Tibial artery (tissue), 4 donors: ENCODE data around the gene CASKIN2.
A peak's percentile ranks its signal among the peaks of the same experiment; 100 is the strongest.
"Not testable (repeated sequence)": the region's sequence is repeated elsewhere in the genome, so short reads cannot be mapped to it uniquely, and the experiment has no call there.

ENCODE experiments used
- DNase-seq, 2 donors: peaks; one replicate each; pipeline ENCODE4 v3.0.0-alpha.2; 2019
- H3K27ac ChIP-seq, 2 donors: fragments of 200-600 bp; sonication (generic) in 1 of 2; 1 replicate in 1 of 2; 2 replicates in 1 of 2; pipeline ENCODE4 v1.5.1; 2018 to 2019; ENCODE audit warnings: mild to moderate bottlenecking in 1 of 2
- H3K27me3 ChIP-seq, 2 donors: fragments of 200-600 bp; sonication (generic) in 1 of 2; one replicate each; pipeline versions ENCODE4 v1.5.1 to v1.6.0; 2016 to 2019
- H3K36me3 ChIP-seq, 3 donors: fragments of 200-600 bp; sonication (generic) in 2 of 3; one replicate each; pipeline ENCODE4 v1.5.1; 2016 to 2019; ENCODE audit warnings: mild to moderate bottlenecking in 2 of 3
- H3K4me1 ChIP-seq, 4 donors: fragments of 200-600 bp; sonication (generic) in 2 of 4; 1 replicate in 3 of 4; 2 replicates in 1 of 4; pipeline ENCODE4 v1.5.1; 2016 to 2019
- H3K4me3 ChIP-seq, 2 donors: fragments of 200-600 bp; sonication (generic) in 1 of 2; 1 replicate in 1 of 2; 2 replicates in 1 of 2; pipeline ENCODE4 v1.5.1; 2018 to 2019; ENCODE audit warnings: mild to moderate bottlenecking in 2 of 2
- H3K9me3 ChIP-seq, 3 donors: fragments of 200-600 bp; sonication (generic) in 1 of 3; one replicate each; pipeline ENCODE4 v1.5.1; 2016 to 2019
- CTCF ChIP-seq, 2 experiments: fragments of 200-600 bp in 1 of 2; fragments of 450-650 bp in 1 of 2; IDR thresholded peaks; one replicate each; pipeline ENCODE4 v1.5.1; 2017 to 2019; ENCODE audit warnings: antibody characterized with exemption in 2 of 2, mild to moderate bottlenecking in 1 of 2, moderate library complexity in 1 of 2
- intact Hi-C: fragments of 100-400 bp; cut with DNase I; formaldehyde crosslinking; loops from one replicate; pipeline ENCODE4 v1.15.0; 2023; ENCODE audit warnings: low total_unique reads

The CASKIN2 gene

GRCh38 chr17:75482098-75482942 is 33.0 kb downstream of the CASKIN2 start:
- no peak overlapping the region for H3K4me3 ChIP-seq
- H3K9me3 ChIP-seq: no peaks in the 10 kb centered on the region
- no peak for TF ChIP-seq CTCF (IDR thresholded peaks at IDR 0.05)
- H3K27ac ChIP-seq: no peak overlapping the region
- no peaks in the 10 kb centered on the region for H3K27me3 ChIP-seq
- H3K36me3 ChIP-seq: peaks cover 0 to 19% (median 0%) of the 10 kb centered on the region in 3 donors
- intact Hi-C loops: no loop called here
- no peak for DNase-seq
- peaks cover 0 to 14% (median 2%) of the 10 kb centered on the region in 4 donors for H3K4me1 ChIP-seq

GRCh38 chr17:75481194-75482068 is 33.9 kb downstream of the CASKIN2 start:
- no peak for TF ChIP-seq CTCF (IDR thresholded peaks at IDR 0.05)
- no peaks in the 10 kb centered on the region for H3K9me3 ChIP-seq
- intact Hi-C loops: no loop called here
- H3K27me3 ChIP-seq: no peaks in the 10 kb centered on the region
- no peak for DNase-seq
- H3K4me1 ChIP-seq: peaks cover 0 to 23% (median 10%) of the 10 kb centered on the region in 4 donors
- H3K27ac ChIP-seq: no peak overlapping the region
- peaks cover 0 to 13% (median 0%) of the 10 kb centered on the region in 3 donors for H3K36me3 ChIP-seq
- H3K4me3 ChIP-seq: no peak overlapping the region

GRCh38 chr17:75480281-75480680 is 35.1 kb downstream of the CASKIN2 start:
- Histone ChIP-seq H3K36me3 (peaks cover 0 to 2% (median 0%) of the 10 kb centered on the region in 3 donors), H3K27me3 (no peaks in the 10 kb centered on the region), H3K4me3 (no peak overlapping the region), H3K4me1 (peaks cover 0 to 35% (median 21%) of the 10 kb centered on the region in 4 donors), H3K9me3 (no peaks in the 10 kb centered on the region), H3K27ac (no peak overlapping the region)
- intact Hi-C loops: no loop called here
- DNase-seq: no peak
- no peak for TF ChIP-seq CTCF (IDR thresholded peaks at IDR 0.05)

GRCh38 chr17:75478508-75478907 is 36.8 kb downstream of the CASKIN2 start:
- intact Hi-C loops: no loop called here
- Histone ChIP-seq H3K36me3 (peaks cover 0 to 10% (median 2%) of the 10 kb centered on the region in 3 donors), H3K27me3 (no peaks in the 10 kb centered on the region), H3K4me3 (no peak overlapping the region), H3K4me1 (peaks cover 0 to 40% (median 25%) of the 10 kb centered on the region in 4 donors), H3K27ac (peak overlapping the region in 1 of 2 donors; percentile 10), H3K9me3 (no peaks in the 10 kb centered on the region)
- TF ChIP-seq CTCF (IDR thresholded peaks at IDR 0.05): no peak
- DNase-seq: no peak

GRCh38 chr17:75477490-75477862 is 37.9 kb downstream of the CASKIN2 start:
- H3K27me3 ChIP-seq, intact Hi-C loops, H3K9me3 ChIP-seq, H3K4me3 ChIP-seq, DNase-seq: not testable (repeated sequence)
- Histone ChIP-seq H3K27ac (peak overlapping the region; percentile 61 to 69), H3K36me3 (peaks cover 0 to 20% (median 10%) of the 10 kb centered on the region in 3 donors), H3K4me1 (peaks cover 0 to 40% (median 25%) of the 10 kb centered on the region in 4 donors)
